Measurements from ENCODE around the gene AGBL4. TPM values are rescaled to one million over a fixed set of nuclear protein-coding genes. Genes with fewer than 3 reads are reported as not detected.

The AGBL4 gene
- total RNA-seq, 1 experiment from 2014 or later: 0.33 TPM

DNA sequence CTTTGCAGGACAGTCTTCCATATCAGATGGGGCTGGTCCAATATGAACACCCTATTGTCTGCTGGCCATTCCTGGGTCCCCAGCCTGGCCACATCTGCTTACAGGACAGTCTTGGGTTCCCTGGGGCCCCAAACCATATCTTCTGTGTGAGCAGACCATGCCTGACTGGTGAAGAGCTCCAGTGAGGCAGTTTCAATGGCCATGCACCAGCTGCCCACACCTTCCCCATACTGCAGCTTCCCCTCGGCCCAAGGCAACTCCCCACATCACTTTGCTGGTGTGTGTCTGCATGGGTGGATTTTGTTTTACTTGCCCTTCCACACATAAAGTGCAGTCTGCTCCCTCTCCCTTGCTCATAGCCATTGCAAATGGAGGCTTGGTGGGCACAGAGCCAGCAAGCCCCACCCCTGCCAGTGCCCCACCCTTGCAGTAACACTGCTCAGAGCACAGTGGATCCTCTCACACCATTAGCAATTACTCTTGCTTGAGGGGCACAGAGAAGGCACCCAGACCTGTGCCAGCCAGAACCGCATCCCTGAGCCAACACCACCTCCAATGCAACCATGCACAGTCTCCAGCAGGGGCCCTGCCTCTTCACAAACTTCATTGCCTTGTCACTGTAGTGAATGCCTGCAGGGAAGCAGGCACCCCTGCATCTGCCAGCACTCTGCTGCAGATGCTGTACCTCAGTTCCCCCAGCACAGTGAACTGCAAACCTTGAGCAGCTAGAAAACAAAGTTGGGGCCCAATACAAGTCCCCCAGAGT lies 772.6 kb downstream of the AGBL4 start:
- no TSS peak for BruUV-seq (replicated peaks)
- Histone ChIP-seq H3K9me3 (ENCODE audit: low read length) (peaks cover 13% of the 10 kb centered on the region; the same call in 1 of the 2 replicates), H3K79me2 (ENCODE audit: low read length) (no peaks in the 10 kb centered on the region), H3K9me2 (replicated peaks; ENCODE audit: low read length) (no peaks in the 10 kb centered on the region), H3K4me3 (ENCODE audit: low read length) (no peak overlapping the region), H3K4me1 (ENCODE audit: insufficient read depth, low read length) (no peaks in the 10 kb centered on the region), H3K4me2 (ENCODE audit: low read length) (no peak overlapping the region), H3K36me3 (ENCODE audit: low read depth, low read length) (no peaks in the 10 kb centered on the region; the same call in 1 of the 2 replicates), H3F3A (ENCODE audit: low read length, unreplicated experiment) (no peaks in the 10 kb centered on the region), H3K9ac (ENCODE audit: low read length) (no peak overlapping the region), H3K27me3 (ENCODE audit: low read length) (no peaks in the 10 kb centered on the region), H4K20me1 (ENCODE audit: low read length) (no peaks in the 10 kb centered on the region), H3K27ac (ENCODE audit: low read length) (no peak overlapping the region), H2AFZ (ENCODE audit: low read length) (no peak overlapping the region)
- ChIA-PET POLR2A (ENCODE audit: unreplicated experiment) (no interaction called here), CTCF (no interaction called here)
- intact Hi-C loops (cut with micrococcal nuclease): no loop called here
- ATAC-seq (no peak), DNase-seq (no peak)
- TF ChIP-seq, protein P1, sequence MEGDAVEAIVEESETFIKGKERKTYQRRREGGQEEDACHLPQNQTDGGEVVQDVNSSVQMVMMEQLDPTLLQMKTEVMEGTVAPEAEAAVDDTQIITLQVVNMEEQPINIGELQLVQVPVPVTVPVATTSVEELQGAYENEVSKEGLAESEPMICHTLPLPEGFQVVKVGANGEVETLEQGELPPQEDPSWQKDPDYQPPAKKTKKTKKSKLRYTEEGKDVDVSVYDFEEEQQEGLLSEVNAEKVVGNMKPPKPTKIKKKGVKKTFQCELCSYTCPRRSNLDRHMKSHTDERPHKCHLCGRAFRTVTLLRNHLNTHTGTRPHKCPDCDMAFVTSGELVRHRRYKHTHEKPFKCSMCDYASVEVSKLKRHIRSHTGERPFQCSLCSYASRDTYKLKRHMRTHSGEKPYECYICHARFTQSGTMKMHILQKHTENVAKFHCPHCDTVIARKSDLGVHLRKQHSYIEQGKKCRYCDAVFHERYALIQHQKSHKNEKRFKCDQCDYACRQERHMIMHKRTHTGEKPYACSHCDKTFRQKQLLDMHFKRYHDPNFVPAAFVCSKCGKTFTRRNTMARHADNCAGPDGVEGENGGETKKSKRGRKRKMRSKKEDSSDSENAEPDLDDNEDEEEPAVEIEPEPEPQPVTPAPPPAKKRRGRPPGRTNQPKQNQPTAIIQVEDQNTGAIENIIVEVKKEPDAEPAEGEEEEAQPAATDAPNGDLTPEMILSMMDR (conservative IDR thresholded peaks at IDR 0.05; ENCODE audit: low read depth, low read length): no peak
- TF ChIP-seq EZH2phosphoT487 (IDR thresholded peaks at IDR 0.05; ENCODE audit: borderline replicate concordance, low read length): no peak
- TF ChIP-seq EZH2 (IDR thresholded peaks at IDR 0.05; ENCODE audit: low read length, unreplicated experiment): no peak

DNA sequence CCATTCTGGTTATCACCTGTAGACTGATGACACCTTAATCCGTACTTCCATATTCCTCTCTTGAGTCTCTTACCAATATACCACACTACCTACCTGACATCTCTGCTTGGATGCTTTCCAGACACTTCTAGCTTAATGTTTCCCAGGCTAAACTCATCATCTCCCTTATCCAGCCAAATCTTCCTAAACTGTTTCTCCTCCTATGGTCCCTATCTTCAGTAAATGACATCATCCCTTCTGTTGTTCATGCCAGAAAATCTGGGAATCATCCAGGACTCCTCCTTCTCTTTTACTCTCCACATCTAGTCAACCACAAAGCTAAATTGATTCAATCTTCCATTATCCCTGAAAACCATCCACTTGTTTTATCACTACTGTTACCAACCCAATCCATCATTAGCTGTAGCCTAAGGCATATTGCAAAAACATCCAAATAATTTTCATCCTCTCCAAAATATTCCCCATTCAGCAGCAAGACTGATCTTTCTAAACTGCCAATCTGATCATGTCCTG lies 783.0 kb downstream of the AGBL4 start:
- TF ChIP-seq EZH2 (IDR thresholded peaks at IDR 0.05; ENCODE audit: low read length, unreplicated experiment) (no peak), EZH2phosphoT487 (IDR thresholded peaks at IDR 0.05; ENCODE audit: borderline replicate concordance, low read length) (no peak)
- TF ChIP-seq, protein P1 (conservative IDR thresholded peaks at IDR 0.05; ENCODE audit: low read depth, low read length): no peak
- Histone ChIP-seq H3K36me3 (ENCODE audit: low read depth, low read length) (no peaks in the 10 kb centered on the region), H3K27me3 (ENCODE audit: low read length) (no peaks in the 10 kb centered on the region), H3K9me3 (ENCODE audit: low read length) (peaks cover 9% of the 10 kb centered on the region), H4K20me1 (ENCODE audit: low read length) (no peaks in the 10 kb centered on the region), H3K4me2 (ENCODE audit: low read length) (no peak overlapping the region), H3K4me1 (ENCODE audit: insufficient read depth, low read length) (no peaks in the 10 kb centered on the region), H3K27ac (ENCODE audit: low read length) (no peak overlapping the region), H3K4me3 (ENCODE audit: low read length) (no peak overlapping the region), H3K9me2 (replicated peaks; ENCODE audit: low read length) (no peaks in the 10 kb centered on the region), H2AFZ (ENCODE audit: low read length) (no peak overlapping the region), H3K79me2 (ENCODE audit: low read length) (no peaks in the 10 kb centered on the region), H3K9ac (ENCODE audit: low read length) (no peak overlapping the region), H3F3A (ENCODE audit: low read length, unreplicated experiment) (no peaks in the 10 kb centered on the region)
- no TSS peak for BruUV-seq (replicated peaks)
- intact Hi-C loops (cut with micrococcal nuclease): no loop called here
- ChIA-PET CTCF (no interaction called here), POLR2A (ENCODE audit: unreplicated experiment) (no interaction called here)
- ATAC-seq (no peak), DNase-seq (no peak)

DNA sequence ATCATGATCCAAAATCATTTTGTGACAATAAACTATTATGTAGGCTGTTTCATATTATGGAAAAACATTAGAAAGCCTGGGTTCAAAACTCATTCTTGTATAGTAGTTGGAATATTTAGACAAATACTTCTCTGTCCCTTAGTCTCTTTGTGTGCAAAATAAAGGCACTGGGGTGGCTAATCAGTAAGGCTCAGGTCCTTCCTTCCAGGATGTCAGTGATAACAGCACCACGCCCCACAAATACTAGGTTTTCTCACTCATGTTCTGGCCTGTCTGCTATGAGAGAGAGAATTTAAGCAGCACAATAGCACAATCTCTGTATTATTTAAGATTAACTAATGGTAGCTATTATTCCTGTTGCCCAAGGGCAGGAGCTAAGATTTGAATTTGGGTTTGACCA lies 788.8 kb downstream of the AGBL4 start:
- Histone ChIP-seq H3K4me1 (ENCODE audit: insufficient read depth, low read length) (no peaks in the 10 kb centered on the region), H4K20me1 (ENCODE audit: low read length) (no peaks in the 10 kb centered on the region), H3K27ac (ENCODE audit: low read length) (no peak overlapping the region), H2AFZ (ENCODE audit: low read length) (no peak overlapping the region), H3K4me3 (ENCODE audit: low read length) (no peak overlapping the region), H3K36me3 (ENCODE audit: low read depth, low read length) (no peaks in the 10 kb centered on the region), H3K9me2 (replicated peaks; ENCODE audit: low read length) (no peaks in the 10 kb centered on the region), H3K79me2 (ENCODE audit: low read length) (no peaks in the 10 kb centered on the region), H3F3A (ENCODE audit: low read length, unreplicated experiment) (no peaks in the 10 kb centered on the region), H3K9me3 (ENCODE audit: low read length) (peaks cover 9% of the 10 kb centered on the region), H3K9ac (ENCODE audit: low read length) (no peak overlapping the region), H3K4me2 (ENCODE audit: low read length) (no peak overlapping the region), H3K27me3 (ENCODE audit: low read length) (no peaks in the 10 kb centered on the region)
- BruUV-seq (replicated peaks): no TSS peak
- ATAC-seq: no peak
- intact Hi-C loops (cut with micrococcal nuclease): no loop called here
- TF ChIP-seq EZH2phosphoT487 (IDR thresholded peaks at IDR 0.05; ENCODE audit: borderline replicate concordance, low read length): no peak
- TF ChIP-seq EZH2 (IDR thresholded peaks at IDR 0.05; ENCODE audit: low read length, unreplicated experiment): no peak
- TF ChIP-seq, protein P1 (conservative IDR thresholded peaks at IDR 0.05; ENCODE audit: low read depth, low read length): no peak
- POLR2A ChIA-PET (ENCODE audit: unreplicated experiment): no interaction called here
- no peak for DNase-seq
- CTCF ChIA-PET: no interaction called here
